GM21528 (cell line): ENCODE data around the gene LSG1.
"Not testable (repeated sequence)": the region's sequence is repeated elsewhere in the genome, so short reads cannot be mapped to it uniquely, and the experiment has no call there.

Experiments
- ATAC-seq: cut with Tn5 transposase; IDR thresholded peaks from one replicate; pipeline ENCODE4 v1.9.1; 2021; ENCODE audit warnings: mild to moderate bottlenecking, moderate library complexity; ENCODE audit not compliant: unreplicated experiment, low FRiP score

Gene LSG1

DNA sequence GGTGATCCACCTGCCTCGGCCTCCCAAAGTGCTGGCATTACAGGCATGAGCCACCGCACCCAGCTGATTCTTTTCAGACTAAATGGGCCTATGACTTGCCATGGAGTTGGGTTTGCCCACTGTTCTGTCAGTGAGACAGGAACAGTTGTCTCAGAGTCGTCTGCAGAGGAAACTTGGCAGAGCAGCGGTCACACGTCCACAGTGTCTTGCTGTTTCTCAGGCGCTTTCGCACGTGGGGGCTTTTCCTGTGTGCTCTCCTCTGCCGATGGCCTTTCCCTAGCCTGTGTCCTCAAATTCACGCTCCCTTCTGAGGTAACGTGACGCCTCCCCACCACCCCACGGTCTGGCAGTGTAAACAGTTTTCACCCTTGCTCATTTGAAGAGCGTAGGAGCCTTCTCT, 50.0 kb downstream of the LSG1 start:
- ATAC-seq: no peak

DNA sequence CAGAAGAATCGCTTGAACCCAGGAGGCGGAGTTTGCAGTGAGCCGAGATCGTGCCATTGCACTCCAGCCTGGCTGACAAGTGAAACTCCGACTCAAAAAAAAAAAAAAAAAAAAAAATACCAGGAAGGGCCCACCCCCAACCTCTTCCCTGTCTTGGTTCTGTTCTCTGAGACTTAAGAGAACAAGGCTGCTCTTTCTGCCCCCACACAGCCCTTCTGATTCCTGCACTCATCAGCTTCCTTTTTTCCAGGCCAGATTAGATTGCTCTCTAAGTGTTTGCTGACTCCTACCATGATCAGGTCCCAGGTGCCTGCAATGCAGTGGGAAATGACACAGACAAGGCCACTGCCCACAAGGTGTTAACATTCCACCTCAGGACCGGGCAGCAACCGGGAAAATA, 51.8 kb downstream of the LSG1 start:
- ATAC-seq: no peak

DNA sequence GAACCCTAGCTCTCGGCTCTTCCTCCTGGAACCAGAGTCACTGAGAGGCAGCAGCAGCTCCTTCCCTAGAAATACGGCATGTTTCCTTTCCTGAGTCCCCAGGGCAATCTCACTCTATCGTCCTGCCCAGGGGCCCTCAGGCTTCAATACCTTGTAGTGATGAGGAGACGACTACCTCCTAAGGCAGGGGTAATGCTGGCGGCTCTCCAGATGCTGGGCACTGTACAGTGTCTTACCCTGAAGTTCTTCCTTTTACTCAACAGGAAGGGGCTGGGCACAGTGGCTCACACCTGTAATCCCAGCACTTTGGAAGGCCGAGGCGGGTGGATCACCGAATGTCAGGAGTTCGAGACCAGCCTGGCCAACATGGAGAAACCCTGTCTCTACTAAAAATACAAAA, 52.2 kb downstream of the LSG1 start:
- ATAC-seq: no peak

DNA sequence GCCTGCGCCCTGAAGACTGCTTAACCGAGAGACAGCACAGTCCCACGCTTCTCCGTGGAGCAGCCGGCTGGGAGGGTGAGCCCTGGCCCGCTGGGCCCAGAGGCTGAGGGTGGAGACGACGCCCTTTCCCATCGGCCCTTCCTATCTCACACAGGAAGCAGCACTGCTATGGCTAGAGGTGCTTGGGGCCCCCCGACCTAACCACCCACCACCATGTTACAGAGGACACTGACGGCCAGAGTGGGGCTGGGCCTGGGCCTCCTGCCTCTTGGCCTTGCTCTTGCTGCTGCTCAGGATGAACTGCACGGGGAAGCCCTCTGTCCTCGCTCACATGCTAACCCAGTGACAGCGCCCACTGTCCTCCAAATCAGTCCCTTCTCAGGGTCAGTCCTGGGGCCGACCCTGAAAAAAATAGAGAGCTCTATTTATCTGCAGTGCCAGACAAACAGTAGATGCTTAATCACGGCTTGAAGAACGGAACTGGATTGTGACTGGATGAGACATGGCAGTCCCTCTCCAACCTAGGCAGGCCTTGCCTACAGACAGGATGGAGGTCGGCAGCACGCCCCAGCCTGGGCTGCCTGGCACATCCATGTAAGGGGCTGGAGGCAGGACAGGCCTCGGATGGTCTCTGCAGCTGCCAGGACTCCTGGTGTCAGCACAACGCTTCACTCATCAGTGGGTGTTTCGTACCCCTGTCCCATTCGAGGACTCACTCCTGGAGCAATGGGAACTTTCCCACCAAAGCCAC, 53.0 kb downstream of the LSG1 start:
- ATAC-seq: no peak

DNA sequence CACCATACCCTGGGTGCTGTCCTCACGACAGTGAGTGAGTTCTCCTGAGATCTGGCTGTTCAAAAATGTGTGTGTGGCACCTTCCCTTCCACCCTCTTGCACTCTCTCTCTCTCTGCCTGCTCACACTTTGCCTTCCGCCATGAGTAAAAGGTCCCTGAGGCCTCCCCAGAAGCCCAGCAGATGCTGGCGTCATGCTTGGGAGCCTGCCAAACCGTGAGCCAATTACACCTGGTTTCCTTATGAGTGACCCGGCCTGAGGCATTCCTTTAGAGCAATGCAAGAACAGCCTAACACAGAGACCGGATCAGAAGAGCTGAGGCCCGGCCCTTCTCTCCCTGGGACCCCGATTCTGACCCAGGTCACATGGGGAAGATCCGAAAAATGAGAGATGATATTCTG, 54.2 kb downstream of the LSG1 start:
- no peak for ATAC-seq

DNA sequence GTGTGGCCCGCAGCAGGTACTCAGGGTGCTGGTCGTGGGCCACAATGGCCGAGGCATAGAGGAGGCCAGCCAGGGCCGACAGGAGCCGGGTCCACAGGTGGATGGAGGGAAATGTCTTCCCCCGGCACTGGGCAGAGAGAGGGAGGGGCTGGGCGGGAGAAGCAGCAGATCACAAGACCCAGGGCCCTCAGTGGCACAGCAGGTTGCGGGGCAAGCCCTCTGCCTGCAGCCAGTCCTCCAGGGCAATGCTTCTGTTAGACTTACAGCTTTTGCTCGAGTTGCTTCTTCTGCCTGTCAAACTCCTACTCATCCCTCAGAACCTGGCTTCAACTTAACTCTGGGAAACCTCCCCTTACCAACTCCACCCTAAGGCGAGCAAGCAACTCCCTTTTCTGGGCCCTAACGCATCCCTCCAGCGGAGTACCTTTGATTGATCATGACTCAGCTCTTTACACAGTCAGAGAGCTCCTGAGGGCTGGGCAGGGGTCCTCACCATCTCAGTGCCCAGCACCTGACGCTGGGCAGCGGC, 54.8 kb downstream of the LSG1 start:
- no peak for ATAC-seq

DNA sequence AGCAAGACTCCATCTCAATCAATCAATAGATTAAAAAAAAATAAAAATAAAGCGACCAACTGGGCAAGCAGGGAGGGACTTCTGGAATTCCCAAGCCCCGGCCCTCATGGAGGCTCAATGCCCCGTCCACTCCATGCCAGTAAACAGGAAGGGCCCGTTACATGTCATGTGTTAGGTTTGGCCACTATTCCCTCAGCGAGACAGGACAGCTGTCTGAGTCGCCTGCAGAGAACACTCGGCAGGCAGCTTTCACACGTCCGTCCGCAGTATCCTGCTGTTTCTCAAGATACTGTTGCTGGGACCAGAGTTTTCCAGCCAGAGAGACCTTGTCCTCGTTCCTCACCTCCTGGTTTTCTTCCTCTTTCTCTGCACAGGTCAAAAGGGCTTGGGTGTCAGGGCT, 56.8 kb downstream of the LSG1 start:
- ATAC-seq: no peak

DNA sequence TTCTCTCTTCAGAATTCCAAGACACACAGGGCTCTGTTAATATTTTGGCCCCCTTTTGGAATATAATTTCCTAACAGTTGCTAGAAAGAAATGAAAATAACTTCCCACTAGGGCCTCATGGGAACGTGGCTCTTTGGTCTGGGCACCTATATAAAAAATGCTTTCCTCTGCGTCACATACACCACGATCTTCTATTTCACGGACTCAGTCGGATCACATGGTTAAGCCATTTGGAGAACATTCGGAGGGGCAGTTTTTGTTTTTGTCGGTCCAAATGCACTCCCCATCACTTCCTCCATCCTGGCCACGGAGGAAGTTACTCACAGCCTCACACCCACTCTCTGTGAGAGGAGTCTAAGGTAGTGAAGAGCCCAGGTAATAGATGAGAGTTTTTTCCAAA, 59.8 kb downstream of the LSG1 start:
- no peak for ATAC-seq

DNA sequence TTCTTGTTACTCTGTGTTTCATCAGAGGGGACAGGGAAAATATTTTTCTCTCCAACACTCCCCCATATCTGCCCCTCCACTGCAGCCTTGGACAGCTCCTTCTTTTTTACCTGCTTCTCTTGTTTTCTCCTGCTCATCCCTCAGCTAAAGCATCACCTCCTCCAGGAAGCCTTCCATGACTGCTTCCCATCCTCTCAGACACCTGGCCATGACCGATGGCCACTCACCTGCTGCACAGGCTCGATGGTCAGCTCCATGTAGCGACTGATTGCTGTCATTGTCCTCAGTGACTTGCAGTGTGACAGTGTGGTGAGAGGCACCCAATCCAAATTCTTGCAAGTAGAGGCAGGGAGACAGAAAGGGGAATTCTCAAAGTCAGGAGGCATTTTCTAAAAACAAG, 61.3 kb downstream of the LSG1 start:
- ATAC-seq: no peak

DNA sequence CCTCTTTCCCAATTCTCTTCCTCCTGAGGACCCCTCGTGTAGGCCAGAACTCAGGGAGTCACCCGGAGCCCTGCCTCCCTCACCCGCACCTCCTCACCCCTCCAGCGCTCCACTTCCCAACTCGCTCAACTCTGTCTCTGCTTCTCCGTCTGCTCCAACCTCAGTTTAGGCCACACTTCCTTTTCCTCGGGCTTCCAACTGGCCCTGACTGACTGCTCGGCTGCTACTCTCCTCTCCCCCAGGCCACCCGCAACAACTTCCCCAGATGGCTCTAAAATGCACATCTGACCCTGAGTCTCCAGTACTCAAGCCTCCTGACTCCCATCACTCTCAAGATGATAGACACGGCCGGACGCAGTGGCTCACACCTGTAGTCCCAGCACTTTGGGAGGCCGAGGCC, 62.4 kb downstream of the LSG1 start:
- ATAC-seq: no peak

DNA sequence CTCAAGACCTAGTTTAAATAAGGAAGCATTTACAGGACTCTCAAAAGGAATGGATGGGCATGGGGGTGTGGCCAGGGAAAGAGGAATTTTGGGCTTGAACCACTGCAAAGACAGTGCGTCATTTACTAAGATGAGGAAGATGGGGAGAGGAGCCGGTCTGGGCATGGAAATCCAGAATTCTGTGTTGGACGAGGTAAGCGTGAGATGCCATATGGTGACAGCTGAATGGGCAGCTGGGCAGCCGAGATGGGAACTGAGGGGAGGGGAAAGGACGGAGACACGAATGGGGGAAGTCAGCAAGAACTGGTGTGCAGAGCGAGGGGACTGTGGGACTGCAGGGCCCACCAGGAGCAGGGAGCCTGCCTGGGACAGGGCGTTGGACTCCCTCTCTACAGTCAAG, 63.0 kb downstream of the LSG1 start:
- ATAC-seq: no peak

DNA sequence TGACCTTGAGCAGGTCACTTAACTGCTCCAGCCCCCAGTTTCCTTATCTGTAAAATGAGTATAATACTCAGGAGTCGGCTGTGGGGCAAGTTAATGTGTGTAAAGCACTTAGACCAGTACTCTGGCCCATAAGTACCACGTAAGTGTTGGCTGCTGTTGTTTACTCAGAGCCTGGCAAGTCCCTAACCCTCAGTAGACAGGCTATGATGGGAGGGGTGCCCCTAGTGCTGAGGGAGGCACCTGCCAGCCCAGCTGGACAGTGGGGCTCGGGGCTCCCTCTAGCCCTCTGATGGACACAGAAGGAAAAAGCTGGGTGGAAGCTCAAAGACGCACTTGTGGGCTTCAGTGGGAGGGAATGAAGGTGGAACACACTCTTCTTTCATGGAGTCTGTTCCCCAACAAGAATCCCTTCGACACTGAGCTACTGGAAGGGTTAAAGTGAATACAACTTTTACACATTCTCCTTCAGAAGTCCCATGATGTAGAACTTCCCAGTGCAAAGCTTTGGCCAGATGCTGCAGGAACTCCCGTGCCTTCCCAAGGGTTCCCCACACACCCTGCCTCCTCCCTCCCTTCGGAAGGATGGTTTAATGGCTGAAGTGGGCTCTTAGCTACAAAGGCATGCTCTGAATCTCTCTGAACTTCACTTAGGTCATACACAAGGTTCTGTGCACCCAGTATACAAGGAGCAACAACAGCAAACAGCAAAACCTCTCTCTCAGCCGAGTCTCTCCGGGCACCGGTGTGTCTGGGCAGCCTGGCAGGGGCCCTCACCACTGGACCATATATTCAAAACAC, 64.2 kb downstream of the LSG1 start:
- no peak for ATAC-seq

DNA sequence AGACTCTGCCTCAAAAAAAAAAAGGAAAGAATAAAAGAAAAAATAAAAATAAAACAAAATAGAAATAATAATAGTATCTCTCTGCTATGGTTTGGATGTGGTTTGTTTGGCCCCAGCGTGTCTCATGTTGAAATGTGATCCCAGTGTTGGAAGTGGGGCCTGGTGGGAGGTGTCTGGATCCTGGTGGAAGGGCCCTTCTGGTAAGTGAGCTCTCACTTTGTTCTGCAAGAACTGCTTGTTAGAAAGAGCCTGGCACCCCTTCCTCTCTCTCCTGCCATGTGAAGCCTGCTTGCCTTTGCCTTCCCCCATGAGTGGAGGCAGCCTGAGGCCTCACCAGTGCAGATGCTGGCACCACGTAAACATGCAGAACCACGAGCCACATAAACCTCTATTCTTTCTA, 65.0 kb downstream of the LSG1 start:
- no peak for ATAC-seq

DNA sequence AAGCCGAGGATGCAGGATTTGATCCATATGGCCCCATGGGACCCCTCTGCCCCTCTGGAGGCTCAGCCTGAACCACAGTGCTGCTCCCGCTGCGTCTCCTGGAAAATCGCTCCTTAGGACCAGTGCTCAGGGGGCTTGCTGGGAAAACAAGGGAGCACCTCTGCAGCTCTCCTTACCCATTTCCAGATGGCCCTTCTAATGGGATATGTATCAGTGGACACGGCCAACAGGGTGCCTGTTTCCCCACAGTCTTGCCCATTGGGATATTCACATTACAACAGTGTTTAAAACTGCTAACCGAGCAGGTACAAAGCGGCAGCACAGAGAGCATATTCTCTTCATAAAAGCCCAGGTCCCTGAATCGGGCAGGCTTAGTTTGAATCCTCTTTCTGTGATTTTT, 65.8 kb downstream of the LSG1 start:
- no peak for ATAC-seq

DNA sequence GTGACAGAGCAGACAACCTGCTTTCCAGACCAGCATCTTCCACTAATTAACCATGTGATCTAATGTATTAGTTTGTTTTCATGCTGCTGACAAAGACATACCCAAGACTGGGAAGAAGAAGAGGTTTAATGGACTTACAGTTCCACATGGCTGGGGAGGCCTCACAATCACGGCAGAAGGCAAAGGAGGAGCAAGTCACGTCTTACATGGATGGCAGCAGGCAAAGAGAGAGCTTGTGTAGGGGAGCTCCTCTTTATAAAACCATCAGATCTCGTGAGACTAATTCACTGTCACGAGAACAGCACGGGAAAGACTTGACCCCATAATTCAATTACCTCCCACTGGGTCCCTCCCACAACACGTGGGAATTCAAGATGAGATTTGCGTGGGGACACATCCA, 66.7 kb downstream of the LSG1 start:
- not testable (repeated sequence) for ATAC-seq

DNA sequence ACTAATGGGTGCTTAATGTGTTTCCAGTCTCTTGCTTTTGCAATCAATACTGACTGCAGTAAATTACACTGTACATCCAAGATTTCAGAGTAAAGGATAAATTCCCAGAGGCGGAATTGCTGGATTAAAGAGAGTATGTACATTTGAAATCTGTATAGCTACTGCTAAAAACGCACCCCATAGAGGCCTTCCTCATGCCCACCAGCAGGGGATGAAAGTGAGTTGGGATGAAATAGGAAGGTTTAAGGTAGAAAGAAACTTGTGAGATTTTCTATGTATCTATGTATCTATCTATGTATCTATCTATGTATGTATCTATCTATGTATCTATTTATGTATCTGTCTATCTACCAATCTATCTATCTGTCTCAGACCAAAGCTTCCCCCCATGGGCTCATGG, 67.2 kb downstream of the LSG1 start:
- ATAC-seq: no peak

DNA sequence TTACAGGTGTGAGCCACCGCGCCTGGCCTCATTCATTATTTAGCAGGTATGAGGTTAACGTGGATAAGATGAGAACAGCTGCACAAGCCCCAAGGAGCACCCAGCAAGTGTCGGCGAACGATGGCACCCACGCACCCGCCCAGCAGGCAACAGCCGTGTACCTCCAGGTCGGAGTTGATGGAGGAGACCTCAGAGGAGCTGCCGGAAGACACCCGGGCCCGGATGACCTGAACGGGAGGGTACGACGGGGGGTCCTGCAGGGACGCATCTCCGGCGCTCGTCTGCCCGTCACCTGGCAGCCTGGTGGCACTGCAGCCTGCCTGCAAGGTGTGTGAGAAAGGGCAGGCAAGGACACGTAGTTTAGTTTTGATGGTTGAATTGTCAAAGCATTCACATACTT, 67.9 kb downstream of the LSG1 start:
- no peak for ATAC-seq

DNA sequence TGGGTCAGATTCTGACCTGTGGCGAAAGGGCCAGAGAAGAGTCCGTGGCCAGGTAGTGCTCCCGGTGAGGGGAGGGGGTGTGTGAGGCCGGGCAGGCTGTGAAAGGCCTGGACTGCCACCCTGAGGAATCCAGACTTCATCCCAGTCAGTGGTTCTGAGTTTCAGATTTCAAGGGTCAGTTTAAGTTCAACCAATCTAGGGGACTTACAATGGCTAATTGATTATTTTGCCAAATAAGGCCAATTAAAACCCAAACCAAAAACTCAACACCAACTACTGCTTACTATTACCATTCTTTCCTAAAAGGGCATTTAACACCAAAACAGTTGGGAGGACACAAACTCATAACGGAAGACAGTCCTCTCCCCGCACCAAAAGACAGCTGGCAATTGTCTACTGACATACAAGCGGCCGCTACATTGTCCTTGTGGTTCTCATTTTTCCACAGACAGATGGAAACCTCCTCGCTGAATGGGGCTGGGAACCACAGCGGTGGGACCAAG, 69.3 kb downstream of the LSG1 start:
- no peak for ATAC-seq

DNA sequence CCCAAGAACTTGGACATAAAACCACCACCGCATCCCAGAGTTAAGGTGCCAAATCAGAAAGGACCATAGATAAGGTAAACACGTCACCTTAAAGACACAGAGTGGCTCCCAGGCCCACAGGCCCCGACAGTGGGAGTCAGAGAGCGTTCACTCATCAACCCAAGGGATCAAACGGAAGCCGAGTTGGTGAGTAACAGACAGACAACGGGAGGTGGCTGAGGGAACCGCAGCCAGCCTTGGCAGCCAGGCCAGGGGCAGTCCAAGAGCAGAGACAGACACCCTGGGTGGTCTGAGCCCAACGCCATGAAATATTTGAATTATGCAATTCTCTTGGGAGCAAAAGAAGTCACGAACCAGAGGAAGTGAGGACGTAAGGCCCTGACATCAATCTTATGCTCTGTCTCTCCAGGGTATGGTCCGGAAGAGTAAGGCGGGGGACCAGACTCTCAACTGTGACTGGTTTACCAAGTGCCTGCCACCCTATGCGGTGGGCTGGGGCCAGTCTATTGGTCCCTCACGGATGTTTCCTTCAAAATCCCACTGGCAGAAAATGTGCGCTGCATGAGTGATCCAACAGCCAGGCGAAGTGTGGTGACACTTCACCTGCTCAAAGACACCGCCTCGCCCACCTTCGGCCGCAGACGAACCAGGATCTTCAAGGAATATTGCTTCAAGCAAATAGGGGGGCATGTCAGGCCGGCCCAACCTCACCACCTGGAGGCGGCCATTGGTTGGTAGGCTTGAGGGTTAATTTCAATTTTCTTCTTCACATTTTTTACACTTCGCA, 73.0 kb downstream of the LSG1 start:
- no peak for ATAC-seq

DNA sequence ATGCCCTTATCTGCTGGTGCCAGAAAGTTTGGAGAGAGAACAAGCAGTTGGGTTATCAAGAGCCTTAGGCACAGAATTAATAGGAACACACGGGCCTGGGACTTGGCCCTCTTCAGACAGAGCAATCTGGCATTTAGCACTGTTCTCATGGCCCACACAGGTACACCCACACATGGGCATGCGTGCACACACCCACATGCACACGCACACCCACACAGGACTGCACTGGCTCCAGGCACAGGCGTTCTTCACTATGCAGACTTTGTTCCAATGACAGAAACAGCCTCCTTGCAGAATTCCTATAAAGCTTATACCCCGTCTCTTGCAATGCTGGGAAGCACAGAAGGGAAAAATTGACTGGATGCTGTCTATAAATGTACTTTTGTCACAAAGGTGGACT, 75.1 kb downstream of the LSG1 start:
- ATAC-seq: no peak
